RWPE1 (cell line): ENCODE measurements around the gene PPM1D.
"Not testable (repeated sequence)": the region's sequence is repeated elsewhere in the genome, so short reads cannot be mapped to it uniquely, and the experiment has no call there.

Source experiments
- CTCF ChIA-PET: fragments of 350-600 bp; sonication (Branson Sonifier 250); formaldehyde crosslinking; extraction: SDS; loops from one replicate; lab custom pipeline; 2021; lab: Yijun Ruan, JAX
- POLR2A ChIA-PET: fragments of 400-600 bp; formaldehyde crosslinking; extraction: SDS; loops from one replicate; lab custom pipeline; 2020; ENCODE audit warnings: antibody characterized with exemption; ENCODE audit not compliant: low non-redundant PET; lab: Yijun Ruan, JAX
- DNase-seq: peaks from one replicate; pipeline ENCODE4 v3.0.0; 2012; ENCODE audit warnings: low spot score
- H3K27ac ChIP-seq: fragments of 450-650 bp; 2 replicates; pipeline ENCODE4 v1.5.1; 2017
- CTCF ChIP-seq: fragments of 450-650 bp; conservative IDR thresholded peaks from 2 replicates; pipeline ENCODE4 v1.5.1; 2017; ENCODE audit warnings: low read depth, mild to moderate bottlenecking

The PPM1D gene

GRCh38 chr17:60599220-60599619 is 773 bp upstream of the PPM1D start:
- H3K27ac ChIP-seq = peak overlapping the region; percentile 98
- CTCF ChIA-PET = interaction anchor here (0.7 to 1.0 kb wide), 2 partner anchors 18 to 74 kb away, joined by 3 read pairs; no protein-coding TSS in a partner anchor
- POLR2A ChIA-PET = interaction anchor here (1.1 kb wide), 1 partner anchor 22 kb away, joined by 4 read pairs; no protein-coding TSS in a partner anchor
- no peak for TF ChIP-seq CTCF
- no peak for DNase-seq

GRCh38 chr17:60600490-60601446 is 775 bp downstream of the PPM1D start:
- peak overlapping the region; percentile 98 for H3K27ac ChIP-seq
- ChIA-PET POLR2A (no interaction called here), CTCF (interaction anchor here (0.6 to 1.0 kb wide), 6 partner anchors 8 to 667 kb away, joined by 3 to 9 read pairs (median 3); no protein-coding TSS in a partner anchor)
- peak; percentile 92 for TF ChIP-seq CTCF
- DNase-seq = peak; percentile 82

- TF ChIP-seq CTCF = peak; percentile 55; the same call in 1 of the 2 replicates
- ChIA-PET POLR2A (interaction anchor here (0.8 kb wide), 1 partner anchor 37 kb away, joined by 3 read pairs; no protein-coding TSS in a partner anchor), CTCF (interaction anchor here (0.5 to 1.0 kb wide), 6 partner anchors 8 to 666 kb away, joined by 3 to 9 read pairs (median 3); no protein-coding TSS in a partner anchor)
- H3K27ac ChIP-seq = peak overlapping the region; percentile 98
- peak; percentile 76 for DNase-seq
These were observed 1.7 kb downstream of the PPM1D start for GRCh38 chr17:60601447-60602384.

- POLR2A ChIA-PET = interaction anchor here (0.8 kb wide), 1 partner anchor 36 kb away, joined by 3 read pairs; no protein-coding TSS in a partner anchor
- no peak for DNase-seq
- CTCF ChIA-PET = interaction anchor here (0.5 to 0.7 kb wide), 3 partner anchors 36 to 67 kb away, joined by 3 to 4 read pairs (median 4); no protein-coding TSS in a partner anchor
- peak overlapping the region; percentile 70 for H3K27ac ChIP-seq
- no peak for TF ChIP-seq CTCF
These were observed 2.4 kb downstream of the PPM1D start for GRCh38 chr17:60602385-60602742.

- H3K27ac ChIP-seq = no peak overlapping the region
- no peak for DNase-seq
- ChIA-PET CTCF (interaction anchor here (0.6 to 0.7 kb wide), 2 partner anchors 53 to 67 kb away, joined by 4 read pairs; no protein-coding TSS in a partner anchor), POLR2A (no interaction called here)
- TF ChIP-seq CTCF = no peak
These were observed 2.9 kb downstream of the PPM1D start for GRCh38 chr17:60602871-60603270.

- H3K27ac ChIP-seq, POLR2A ChIA-PET, DNase-seq: not testable (repeated sequence)
- CTCF ChIA-PET = interaction anchor here (0.6 kb wide), 2 partner anchors 14 to 35 kb away, joined by 3 read pairs; no protein-coding TSS in a partner anchor
These were observed 3.5 kb downstream of the PPM1D start for GRCh38 chr17:60603477-60603876.
